Measurements from ENCODE around the gene BCL3.

BCL3 gene

GRCh38 chr19:44799627-44800346 lies 51.3 kb downstream of the BCL3 start:
- Histone ChIP-seq H2AFZ (ENCODE audit: low read length) (no peak overlapping the region), H3K4me2 (ENCODE audit: low read length) (no peak overlapping the region), H3K27me3 (ENCODE audit: insufficient read depth, low read length) (peaks cover 10% of the 10 kb centered on the region; the same call in 1 of the 2 replicates), H3K4me1 (ENCODE audit: insufficient read depth, low read length, severe bottlenecking) (no peaks in the 10 kb centered on the region), H3K9ac (ENCODE audit: low read length) (no peak overlapping the region), H3F3A (ENCODE audit: insufficient read depth, low read length) (no peaks in the 10 kb centered on the region), H3K9me2 (ENCODE audit: low read depth, low read length) (no peaks in the 10 kb centered on the region), H3K9me3 (ENCODE audit: low read length) (no peaks in the 10 kb centered on the region), H3K27ac (ENCODE audit: low read depth, low read length, poor library complexity, severe bottlenecking) (no peak overlapping the region), H3K4me3 (ENCODE audit: low read depth, low read length, poor library complexity, severe bottlenecking) (no peak overlapping the region), H3K36me3 (ENCODE audit: insufficient read depth, low read length) (no peaks in the 10 kb centered on the region), H3K79me2 (ENCODE audit: insufficient read depth, low read length) (no peaks in the 10 kb centered on the region), H4K20me1 (ENCODE audit: insufficient read depth, low read length) (no peaks in the 10 kb centered on the region)
- TF ChIP-seq EZH2 (IDR thresholded peaks at IDR 0.05; ENCODE audit: borderline replicate concordance, low read length) (no peak), CTCF (IDR thresholded peaks at IDR 0.05; ENCODE audit: low read length) (no peak)

- no peaks in the 10 kb centered on the region for H3K4me1 ChIP-seq (ENCODE audit: insufficient read depth, low read length, severe bottlenecking)
- peak; percentile 84 for TF ChIP-seq CTCF (IDR thresholded peaks at IDR 0.05; ENCODE audit: low read length)
- no peak for TF ChIP-seq EZH2 (IDR thresholded peaks at IDR 0.05; ENCODE audit: borderline replicate concordance, low read length)
- H3K9me2 ChIP-seq (ENCODE audit: low read depth, low read length) = no peaks in the 10 kb centered on the region
- H3F3A ChIP-seq (ENCODE audit: insufficient read depth, low read length) = no peaks in the 10 kb centered on the region
- H3K4me3 ChIP-seq (ENCODE audit: low read depth, low read length, poor library complexity, severe bottlenecking) = no peak overlapping the region
- H3K9me3 ChIP-seq (ENCODE audit: low read length) = no peaks in the 10 kb centered on the region
- H3K4me2 ChIP-seq (ENCODE audit: low read length) = no peak overlapping the region
- no peak overlapping the region for H2AFZ ChIP-seq (ENCODE audit: low read length)
- no peaks in the 10 kb centered on the region for H4K20me1 ChIP-seq (ENCODE audit: insufficient read depth, low read length)
- no peak overlapping the region for H3K9ac ChIP-seq (ENCODE audit: low read length)
- peaks cover 8% of the 10 kb centered on the region; the same call in 1 of the 2 replicates for H3K27me3 ChIP-seq (ENCODE audit: insufficient read depth, low read length)
- H3K36me3 ChIP-seq (ENCODE audit: insufficient read depth, low read length) = no peaks in the 10 kb centered on the region
- H3K27ac ChIP-seq (ENCODE audit: low read depth, low read length, poor library complexity, severe bottlenecking) = no peak overlapping the region
- H3K79me2 ChIP-seq (ENCODE audit: insufficient read depth, low read length) = no peaks in the 10 kb centered on the region
These were observed 52.0 kb downstream of the BCL3 start for GRCh38 chr19:44800461-44800860.

GRCh38 chr19:44803442-44804428 lies 55.2 kb downstream of the BCL3 start:
- TF ChIP-seq EZH2 (IDR thresholded peaks at IDR 0.05; ENCODE audit: borderline replicate concordance, low read length) (no peak), CTCF (IDR thresholded peaks at IDR 0.05; ENCODE audit: low read length) (no peak)
- no peaks in the 10 kb centered on the region for H3K79me2 ChIP-seq (ENCODE audit: insufficient read depth, low read length)
- no peaks in the 10 kb centered on the region for H3K9me2 ChIP-seq (ENCODE audit: low read depth, low read length)
- H3K4me1 ChIP-seq (ENCODE audit: insufficient read depth, low read length, severe bottlenecking) = no peaks in the 10 kb centered on the region
- H3K27ac ChIP-seq (ENCODE audit: low read depth, low read length, poor library complexity, severe bottlenecking) = no peak overlapping the region
- no peak overlapping the region for H3K4me2 ChIP-seq (ENCODE audit: low read length)
- H2AFZ ChIP-seq (ENCODE audit: low read length) = no peak overlapping the region
- H3K27me3 ChIP-seq (ENCODE audit: insufficient read depth, low read length) = peaks cover 10% of the 10 kb centered on the region; the same call in 1 of the 2 replicates
- H3K9ac ChIP-seq (ENCODE audit: low read length) = no peak overlapping the region
- no peaks in the 10 kb centered on the region for H3F3A ChIP-seq (ENCODE audit: insufficient read depth, low read length)
- H3K4me3 ChIP-seq (ENCODE audit: low read depth, low read length, poor library complexity, severe bottlenecking) = no peak overlapping the region
- no peaks in the 10 kb centered on the region for H3K36me3 ChIP-seq (ENCODE audit: insufficient read depth, low read length)
- H3K9me3 ChIP-seq (ENCODE audit: low read length) = no peaks in the 10 kb centered on the region
- no peaks in the 10 kb centered on the region for H4K20me1 ChIP-seq (ENCODE audit: insufficient read depth, low read length)
